ENCODE data around the gene KIAA1328.
"Not testable (repeated sequence)": the region's sequence is repeated elsewhere in the genome, so short reads cannot be mapped to it uniquely, and the experiment has no call there.

KIAA1328 gene

DNA sequence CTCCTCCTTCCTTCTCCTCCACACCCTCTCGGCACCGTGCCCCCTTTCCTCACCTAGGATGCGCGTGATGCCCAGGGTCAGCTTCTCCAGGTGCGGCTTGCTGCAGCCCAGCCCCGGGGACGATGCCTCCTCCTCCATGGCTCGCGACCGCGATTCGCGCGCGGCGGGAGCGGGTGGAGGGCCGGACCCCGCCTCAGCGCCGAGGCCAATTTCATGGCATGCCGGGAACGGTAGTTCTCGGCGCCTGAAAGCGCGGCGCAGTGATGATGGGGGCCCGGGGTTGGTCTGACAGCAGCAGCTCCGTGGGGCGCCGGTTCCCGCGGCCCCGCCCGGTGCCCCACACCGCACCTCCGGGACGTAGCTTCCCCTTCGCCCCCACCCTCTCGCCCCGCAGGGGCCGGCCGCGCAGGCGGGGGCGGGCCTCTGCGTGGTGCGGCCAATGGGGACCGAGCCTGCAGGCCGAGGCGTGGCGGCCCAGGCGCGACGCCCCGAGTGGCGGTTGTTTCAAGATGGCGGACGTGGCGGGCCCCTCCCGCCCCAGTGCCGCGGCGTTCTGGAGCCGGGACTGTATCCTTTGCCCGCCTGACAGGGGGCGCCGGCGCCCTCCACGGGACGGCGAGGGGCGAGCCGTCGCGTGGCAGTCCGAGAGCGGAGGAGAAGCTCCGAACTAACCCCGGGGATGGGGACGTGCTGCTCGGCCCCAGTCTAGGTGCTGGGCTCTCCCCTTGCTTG, at the start of gene KIAA1328, which contains the start of gene TPGS2:
TSS of gene KIAA1328 (plus strand) at position 498 of the 732 bp plus-strand sequence. CDS start at position 510, 12 bp downstream.
TSS of gene TPGS2 (minus strand) at position 373 of the 732 bp plus-strand sequence. CDS start at position 138, 235 bp downstream.
- peak; percentile 91 for DNase-seq

DNA sequence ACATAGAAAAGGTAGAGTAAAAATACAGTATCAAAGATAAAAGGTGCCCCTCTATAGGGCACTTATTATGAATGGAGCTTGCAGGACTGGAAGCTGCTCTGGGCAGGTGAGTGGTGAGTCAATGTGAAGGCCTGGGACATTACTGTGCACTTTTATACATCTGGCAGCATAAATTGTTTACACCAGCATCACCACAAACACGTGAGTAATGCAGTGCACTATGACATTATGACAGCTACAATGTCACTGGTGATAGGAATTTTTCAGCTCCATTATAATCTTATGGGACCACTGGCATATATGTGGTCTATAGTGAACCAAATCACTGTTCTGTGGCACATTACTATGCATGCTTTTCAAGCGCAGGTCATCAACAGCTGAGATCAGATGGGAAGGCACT, 48.2 kb upstream of the KIAA1328 start:
- DNase-seq: no peak

DNA sequence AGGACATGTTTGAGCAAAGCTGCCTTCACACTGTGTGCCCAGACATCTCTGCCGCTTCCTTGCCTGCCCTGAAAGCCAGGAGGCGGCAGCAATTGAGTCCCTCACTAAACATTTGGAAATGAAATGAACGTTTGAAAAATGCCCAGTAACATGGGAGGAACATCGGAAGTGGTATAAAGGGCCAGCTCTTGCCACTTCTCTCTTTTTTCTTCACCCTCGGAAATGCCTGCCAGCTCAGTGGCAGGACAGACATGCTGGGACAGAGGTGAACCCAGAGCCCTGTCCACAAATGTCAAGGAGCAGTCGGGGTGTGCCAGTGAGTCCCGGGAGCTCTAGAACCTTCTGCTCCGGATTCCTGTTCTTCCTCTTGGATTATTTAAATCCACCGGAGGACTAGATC, 46.2 kb upstream of the KIAA1328 start:
- no peak for DNase-seq

DNA sequence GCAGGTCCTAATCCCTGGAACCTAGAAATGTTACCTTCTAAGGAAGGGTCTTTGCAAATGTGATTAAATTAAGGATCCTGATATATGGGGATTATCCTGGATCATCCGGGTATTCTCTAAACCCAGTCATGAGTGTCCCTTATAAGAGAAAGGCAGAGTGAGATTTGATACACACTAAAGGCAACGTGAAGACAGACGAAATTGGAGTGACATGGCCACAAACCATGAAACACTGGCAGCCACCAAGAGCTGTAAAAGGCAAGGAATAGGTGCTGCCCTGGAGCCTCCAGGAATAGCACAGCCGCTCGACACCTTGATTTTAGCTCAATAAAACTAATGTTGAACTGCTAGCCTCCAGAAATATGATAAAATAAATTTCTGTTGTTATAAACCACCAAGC, 45.1 kb upstream of the KIAA1328 start:
- no peak for DNase-seq

DNA sequence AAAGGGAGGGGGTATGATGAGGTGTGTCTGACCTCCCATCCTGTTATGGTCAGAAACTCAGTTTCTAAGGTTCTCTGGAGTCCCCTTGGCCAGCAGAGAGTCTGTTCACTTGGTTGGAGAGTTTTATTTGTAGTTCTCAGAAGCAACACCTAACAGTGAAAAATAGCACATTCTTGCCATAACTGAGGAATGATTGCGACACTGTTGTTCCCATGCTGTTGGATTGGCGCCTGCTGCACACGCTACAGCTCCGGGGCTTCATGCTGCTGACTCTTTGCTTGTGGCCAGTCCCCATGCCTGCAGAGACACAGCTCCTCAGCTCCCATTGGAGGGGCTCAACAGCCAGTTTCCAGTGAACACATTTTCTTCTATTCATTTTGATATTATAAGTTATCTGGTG, 42.2 kb upstream of the KIAA1328 start:
- DNase-seq: peak; percentile 86

DNA sequence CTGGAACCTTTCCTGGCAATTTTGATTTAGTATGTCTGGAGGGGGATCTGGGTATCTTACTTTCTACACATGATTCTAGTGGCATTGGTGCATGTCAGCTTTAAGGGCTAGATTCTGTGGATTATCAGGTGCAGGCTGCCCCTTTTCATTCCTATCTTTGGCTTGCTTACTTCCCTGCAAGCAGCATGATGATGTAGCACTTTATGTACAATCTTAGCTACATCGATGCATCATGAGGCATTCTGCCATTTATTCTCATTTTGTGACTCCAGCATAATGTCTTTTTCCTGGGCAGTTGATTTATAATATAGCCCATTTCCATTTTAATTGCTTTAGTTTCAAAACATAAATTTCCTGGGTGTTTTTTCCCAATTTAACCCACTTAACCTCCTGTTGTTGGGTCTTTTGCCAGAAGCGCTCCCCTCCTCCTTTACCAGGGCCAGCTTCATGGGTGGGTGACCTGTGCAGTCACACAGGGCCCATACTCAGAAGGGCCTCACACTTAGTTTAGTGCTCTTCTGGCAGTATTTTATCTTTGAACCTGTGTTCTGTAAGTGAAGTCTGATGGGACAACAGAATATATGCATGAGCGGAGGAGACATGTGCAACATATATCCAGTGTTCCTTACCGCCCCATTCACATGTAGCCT, 36.2 kb upstream of the KIAA1328 start:
- no peak for DNase-seq

DNA sequence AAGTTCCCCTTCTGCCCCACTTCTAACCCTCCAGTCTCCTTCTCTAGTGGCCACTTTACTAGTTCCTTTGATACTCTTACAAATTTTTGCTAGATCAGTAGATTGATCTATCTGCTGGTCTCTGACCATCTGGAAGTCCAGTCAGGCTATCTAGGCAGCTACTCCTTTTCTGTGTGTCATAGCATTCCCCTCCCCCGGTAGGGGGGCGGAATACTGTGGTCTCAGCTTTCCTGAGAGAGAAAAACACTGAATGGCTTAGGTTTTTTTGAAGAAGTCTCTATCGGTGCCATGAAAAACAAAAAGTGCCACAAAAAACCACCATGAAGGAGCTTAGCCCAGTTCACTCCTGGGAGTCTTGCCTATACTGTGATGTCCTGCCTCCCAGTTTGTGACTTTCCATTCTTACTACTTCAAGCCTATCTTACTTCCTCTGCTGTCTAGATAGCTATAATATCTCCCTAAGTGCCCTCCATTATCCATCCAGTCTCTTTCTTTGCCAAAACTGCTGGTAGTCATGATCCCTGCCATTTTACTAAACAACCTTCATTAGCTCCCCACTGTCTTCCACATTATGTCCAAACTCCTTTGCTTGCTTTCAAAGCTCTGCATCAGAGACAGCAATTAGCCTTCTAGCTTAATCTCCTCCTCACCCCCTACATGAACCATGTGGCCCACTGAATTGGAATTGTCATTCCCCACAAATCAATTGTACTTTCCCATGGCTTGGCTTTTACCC, 30.0 kb upstream of the KIAA1328 start:
- peak; percentile 6 for DNase-seq

DNA sequence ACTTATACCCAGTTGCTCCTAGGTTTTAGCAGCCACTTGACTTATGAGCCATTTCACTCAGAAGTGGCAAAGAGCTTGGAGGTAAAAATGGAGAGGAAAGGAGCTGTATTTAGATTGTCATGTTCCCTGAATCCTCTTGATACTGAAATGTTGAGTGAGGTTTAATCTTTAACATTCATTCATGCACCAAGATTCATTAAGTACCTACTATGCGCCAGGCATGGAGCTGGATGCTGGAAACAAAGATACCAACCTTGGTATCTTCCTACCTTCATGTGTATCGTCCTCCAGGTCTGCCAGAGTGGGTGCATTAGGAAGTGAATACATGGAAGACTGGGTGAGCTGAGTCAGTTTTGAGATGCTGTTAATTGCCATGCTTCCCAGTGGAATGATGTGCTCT, 23.8 kb upstream of the KIAA1328 start:
- DNase-seq: no peak

DNA sequence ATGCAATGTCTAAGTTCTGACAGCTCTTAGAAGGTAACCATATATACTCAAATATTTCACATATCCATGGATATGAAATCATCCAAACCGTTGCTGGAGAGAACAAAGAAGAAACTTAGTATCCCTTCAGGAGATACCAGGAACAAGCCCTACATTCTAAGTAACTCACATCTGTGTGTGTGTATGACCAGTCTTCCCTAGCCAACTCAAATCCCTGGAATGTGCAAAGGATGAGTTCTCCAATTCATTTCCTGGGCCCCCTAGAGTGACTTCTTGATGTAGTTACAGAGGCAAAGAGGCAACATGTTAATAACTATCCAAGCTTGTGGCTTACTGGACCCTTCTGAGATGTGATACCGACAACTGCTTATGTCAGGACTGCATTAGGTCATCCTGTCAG, 20.2 kb upstream of the KIAA1328 start:
- DNase-seq: peak; percentile 94

DNA sequence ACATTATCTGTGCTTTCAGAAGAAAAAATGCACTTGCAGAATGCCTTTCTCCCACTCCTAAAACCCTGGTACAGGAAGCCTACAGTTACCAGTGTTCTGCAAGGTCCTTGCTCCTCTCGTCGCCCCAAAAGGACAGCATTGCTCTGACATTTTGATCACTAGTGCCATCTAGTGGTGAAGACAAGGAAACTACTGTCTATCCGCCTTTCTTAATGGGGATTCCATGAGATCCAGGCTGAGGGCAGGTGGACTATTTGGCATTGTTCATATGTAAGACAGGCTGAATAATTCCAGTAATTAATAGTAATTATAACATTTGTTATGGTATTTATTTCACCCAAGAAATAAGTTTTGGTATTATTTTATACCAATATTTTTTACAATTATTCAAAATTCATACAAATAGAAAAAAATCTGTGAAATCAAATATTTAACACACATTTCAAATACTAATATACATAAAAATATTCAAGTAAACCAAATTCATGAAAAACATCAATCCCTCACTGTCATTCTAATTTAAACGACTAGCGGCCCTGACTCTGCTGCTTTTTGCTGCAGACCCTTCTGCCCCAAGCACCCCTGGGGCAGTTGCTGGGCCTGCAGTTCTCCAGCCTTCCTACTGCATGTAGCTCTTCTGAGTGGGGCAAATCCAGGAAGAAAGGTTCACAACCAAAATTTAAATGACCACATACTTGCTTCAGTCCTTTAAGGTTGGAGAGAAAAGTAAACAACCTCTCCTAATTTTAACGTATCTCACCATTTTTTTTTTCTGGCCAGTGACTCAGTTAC, 19.1 kb upstream of the KIAA1328 start:
- peak; percentile 77 for DNase-seq

DNA sequence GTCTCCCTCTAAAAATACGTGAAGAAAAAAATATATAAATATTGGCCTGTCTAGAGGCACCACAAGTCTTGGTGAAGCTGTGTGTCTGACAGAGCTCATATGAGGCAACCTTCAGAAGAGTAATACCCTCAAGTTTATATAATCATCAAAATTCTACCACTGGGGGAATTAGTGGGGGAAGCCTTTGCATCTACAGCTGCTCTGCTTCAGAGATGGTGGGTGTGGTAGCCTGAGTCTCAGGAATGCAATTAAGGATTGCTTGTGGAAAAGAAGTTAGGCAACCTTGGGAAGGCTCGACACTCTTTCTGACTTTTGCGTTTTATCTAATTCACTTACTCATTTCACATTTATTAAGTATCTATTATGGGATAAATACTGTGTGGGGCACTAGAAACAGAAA, 17.5 kb upstream of the KIAA1328 start:
- DNase-seq: peak; percentile 69

DNA sequence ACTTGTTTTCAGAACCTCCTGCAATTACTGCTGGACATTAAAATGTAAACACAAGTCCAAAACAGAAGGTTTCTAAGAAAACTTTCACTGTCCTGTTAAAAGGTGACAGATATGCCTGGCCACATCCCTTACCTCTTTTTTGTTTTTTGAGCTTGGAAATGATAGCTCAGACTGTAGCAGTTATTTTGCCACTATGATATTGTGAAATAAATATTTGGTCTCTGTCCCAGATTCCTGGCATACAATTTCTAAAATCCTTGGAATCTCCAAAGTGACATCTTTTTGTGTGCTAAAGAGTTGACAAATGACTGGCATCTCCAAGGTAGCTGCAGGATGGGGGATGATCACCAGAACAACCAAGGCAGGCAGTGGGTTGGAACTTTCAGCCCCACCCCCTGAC, 17.0 kb upstream of the KIAA1328 start:
- DNase-seq: peak; percentile 41

DNA sequence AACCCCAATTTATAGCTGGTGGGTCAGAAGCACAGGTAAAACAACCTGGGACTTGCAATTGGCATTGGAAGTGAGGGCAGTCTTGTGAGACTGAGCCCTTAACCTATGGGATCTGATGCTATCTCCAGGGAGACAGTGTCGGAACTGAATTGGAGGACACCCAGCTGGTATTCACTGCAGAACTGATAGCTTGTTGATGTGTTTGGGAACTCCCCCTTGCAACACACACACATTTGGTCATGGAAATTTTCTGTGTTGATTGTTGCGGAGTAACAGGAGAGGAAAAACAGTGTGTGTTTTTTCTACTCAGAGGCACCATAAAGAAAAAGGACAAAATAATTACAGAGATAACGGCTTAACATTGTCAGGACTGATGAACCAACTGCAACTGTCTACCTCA, 16.2 kb upstream of the KIAA1328 start:
- no peak for DNase-seq

DNA sequence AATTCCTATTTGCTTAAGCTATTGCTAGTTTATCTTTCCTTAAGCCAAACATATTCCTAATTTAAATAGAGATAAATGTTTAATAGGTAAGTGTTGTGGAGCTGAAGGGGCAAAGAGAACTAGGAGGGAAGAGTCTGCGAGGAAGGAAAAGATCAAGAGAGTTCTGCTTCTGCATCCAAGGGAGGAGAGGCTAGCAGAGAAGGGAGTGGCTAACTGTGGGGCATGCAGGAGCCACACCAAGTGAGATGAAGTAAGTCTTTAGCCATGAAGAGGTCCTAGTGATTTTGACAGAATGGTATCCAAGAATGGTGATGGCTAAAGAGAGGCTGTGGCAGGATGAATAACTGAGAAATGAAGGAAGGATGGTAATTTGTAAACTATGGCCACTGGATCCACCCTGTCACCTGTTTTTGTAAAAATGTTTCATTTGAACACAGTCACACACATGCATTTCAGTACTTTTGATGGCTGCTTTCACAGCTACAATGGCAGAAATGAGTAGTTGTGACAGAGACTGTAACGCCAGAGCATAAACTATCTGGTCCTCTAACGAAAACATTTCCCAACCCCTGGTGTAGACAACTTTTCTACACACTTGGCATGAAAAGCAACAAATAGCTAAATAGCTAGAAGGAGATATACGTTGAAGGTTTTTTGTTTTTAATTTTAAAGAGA, 15.7 kb upstream of the KIAA1328 start:
- DNase-seq: no peak

DNA sequence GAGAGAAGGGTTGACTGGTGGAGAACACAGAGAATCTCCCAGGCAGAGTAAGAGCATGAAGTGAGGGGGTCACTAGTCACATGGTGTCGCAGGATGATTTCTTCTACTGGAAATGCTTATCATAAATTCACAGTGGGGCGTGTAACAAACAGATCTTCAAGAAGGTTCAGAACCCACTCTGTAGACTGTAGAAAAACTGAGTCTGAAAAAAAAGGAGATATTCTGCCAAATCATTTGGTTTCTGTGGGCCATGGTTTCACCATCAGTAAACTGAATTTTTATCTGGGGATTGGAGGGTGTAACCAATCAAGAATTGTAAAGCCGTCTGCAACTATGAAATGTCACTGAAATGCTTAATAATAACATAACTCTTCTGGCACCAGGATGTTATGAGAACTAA, 15.1 kb upstream of the KIAA1328 start:
- DNase-seq: no peak

DNA sequence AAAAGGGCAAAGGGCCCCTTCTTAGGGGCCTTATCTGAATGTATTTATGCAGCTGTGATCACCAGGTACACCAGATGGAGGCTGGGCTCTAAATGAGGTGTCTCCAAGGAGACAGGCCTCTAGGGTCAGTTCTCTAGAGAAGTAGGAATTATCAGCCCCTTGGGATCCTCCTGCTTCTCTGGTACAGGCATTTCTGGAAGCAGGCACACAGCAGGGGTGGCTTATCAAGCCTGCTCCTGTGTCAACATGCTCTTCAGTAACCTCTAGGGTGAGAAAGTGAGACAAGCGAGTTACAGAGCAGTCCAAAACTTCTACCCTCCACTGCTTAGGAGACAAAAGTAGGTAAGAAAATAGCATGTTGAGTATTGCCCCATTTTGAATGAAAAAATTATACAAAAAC, 13.9 kb upstream of the KIAA1328 start:
- no peak for DNase-seq

DNA sequence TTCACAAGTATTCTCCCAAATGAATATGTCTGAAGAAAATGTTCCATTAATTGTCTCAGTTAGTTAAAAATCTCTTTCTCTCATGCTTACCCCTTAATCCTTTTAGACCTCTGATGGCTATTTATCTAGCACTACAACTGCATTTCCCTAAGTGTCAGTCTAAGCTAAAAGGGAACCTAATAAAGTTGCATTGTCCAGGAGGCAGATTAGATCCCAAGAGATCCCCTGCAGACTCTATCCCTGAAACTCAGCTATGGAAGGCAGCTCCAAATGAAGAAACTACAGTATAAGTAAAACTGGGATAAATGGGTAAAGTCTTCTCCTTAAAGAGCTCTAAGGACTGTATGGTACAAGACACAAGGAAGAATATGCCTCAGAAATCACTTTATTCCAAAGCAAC, 12.8 kb upstream of the KIAA1328 start:
- DNase-seq: not testable (repeated sequence)

DNA sequence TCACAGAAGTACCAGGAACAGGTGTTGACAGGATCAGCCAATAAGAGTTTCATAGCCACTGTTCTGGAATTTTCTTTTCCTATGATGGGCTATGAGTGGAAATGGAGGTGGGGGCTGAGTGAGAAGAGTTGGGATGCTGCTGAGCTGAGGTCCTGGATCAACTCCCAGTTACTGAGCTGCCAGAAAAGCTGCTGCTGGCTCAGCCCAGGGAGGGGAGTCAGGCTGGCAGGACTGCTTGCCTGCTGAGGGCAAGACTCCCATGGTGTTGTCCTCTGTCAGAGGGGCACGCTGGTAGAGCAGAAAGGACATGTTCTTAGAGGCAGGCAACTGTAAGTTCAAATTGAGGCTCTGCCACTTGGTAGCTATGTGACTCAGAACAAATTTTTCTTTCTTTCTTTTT, 11.9 kb upstream of the KIAA1328 start:
- DNase-seq: no peak

DNA sequence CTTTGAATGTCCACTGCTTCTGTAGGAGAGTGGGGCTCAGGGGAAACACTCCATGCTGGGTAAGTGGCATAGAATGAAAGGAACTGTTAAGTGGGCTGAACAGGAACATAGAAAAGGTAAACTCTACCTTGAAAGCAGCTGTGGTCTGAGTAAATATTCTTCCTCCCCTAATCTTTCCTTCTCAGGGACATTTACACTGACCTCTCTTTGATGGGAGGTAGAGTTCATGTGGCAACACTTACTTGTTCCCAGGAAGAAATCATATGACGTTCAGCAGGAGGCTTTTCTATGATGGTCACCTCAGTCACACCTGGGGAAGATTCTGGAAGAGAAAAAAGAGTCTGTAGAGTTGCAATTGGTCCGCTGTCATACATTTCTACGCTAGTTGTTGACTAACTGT, 10.3 kb upstream of the KIAA1328 start:
- DNase-seq: no peak

DNA sequence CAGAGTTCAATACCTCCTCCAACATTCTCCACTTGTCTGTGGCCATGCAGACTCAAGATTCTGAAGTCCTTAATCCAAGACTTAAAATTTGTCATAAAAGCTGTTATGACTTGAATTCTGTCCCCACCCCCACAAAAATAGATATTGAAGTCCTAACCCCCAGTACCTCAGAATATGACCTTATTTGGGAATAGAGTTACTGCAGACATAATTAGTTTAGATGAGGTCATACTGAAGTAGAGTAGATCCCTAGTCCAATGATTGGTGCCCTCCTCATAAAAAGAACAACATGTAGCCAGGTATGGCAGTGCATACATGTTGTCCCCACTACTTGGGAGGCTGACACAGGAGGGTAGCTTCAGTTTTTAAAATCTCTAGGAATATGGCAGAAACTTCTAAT, 9.3 kb upstream of the KIAA1328 start:
- no peak for DNase-seq

DNA sequence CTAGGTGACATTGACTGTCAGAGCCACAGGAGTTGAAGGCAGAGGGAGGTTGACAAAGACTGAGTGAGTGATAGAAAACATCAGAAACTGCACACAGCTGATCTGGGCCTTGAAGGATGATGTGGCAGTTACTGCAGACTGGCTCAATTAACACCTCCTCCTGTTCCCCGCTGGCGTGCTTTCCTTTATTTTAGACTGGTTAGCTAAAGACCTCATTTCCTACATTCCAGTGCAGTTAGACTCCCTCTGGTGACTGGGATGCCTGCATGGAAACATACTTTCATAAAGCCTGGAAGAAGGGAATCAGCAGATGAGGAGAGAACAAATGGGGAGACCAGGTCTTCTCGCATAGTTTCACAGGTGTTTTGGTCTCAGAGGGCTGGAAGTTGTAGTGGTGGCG, 7.2 kb upstream of the KIAA1328 start:
- DNase-seq: peak; percentile 63

DNA sequence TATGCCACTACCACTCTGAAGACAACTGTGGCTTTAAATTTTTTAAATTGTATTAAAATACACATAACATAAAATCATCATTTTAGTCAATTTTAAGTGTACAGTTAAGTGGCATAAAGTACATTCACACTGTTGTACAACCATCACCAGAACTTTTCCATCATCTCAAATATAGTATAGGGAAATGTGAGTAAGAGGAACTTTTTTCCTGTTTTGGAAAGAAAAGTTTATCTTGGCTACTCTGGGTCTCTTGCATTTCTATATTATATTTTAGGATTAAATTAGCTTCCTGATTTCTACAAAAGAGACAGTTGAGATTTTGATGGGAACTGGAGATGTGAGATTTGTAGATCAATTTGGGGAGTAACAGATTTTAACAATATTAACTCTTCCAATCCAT, 3.4 kb upstream of the KIAA1328 start:
- no peak for DNase-seq

DNA sequence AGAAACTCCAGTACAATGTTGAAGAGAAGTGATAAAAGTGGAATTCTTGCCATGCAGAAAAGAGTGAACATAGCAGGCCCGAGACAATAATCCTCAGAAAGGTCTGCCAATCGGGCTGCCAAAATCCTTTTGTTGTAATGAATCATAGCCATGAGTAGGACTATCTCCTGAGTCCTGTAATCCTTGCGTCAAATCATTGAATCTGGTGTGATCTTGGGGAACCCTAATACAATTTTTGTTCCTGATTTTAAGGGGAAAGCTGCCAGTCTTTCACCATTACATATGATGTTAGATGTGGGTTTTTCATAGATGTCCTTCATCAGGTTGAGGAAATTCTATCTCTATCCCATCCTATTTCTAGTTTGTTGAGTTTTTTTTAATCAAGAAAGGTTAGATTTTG, 2.4 kb upstream of the KIAA1328 start:
- no peak for DNase-seq
